ENCODE results near the gene SP5. TPM values are rescaled to one million over a fixed set of nuclear protein-coding genes. Genes with fewer than 3 reads are reported as not detected.
A peak's percentile ranks its signal among the peaks of the same experiment; 100 is the strongest.

The SP5 gene
- total RNA-seq, 1 experiment from 2014 or later = 0.98 TPM

DNA sequence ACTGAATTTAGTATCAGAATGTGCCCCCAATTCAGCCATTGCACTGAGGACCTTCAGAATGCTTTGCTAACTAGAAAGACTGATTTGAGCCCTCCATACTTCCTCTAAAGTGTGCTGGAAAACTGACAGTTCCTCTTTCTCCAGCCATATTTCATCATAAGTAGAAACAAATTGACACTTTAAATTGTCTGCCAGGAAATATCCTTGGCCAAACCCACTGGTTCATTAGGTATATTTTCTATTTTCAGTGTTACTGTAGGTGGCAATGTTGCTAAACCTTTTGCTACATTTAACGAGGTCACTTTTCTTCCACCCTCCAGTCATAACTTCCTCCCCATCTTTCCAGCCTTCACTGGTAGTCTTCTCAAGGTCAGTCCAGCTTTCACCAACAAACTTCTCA is 21.5 kb downstream of the SP5 start:
- ChIA-PET CTCF (no interaction called here), POLR2A (no interaction called here), RAD21 (ENCODE audit: low non-redundant PET in 1 of 2, low total read pairs in 2 of 2, uncharacterized antibody in 2 of 2, unreplicated experiment in 2 of 2) (interaction anchor here in 1 of 2 experiments (0.5 kb wide), 1 partner anchor 366 kb away, joined by 3 read pairs; no protein-coding TSS in a partner anchor)
- H3K79me2 ChIP-seq (ENCODE audit: insufficient read depth, low read length) = no peaks in the 10 kb centered on the region
- no TSS peak for BruUV-seq (replicated peaks)
- no peak overlapping the region for H3K4me2 ChIP-seq (ENCODE audit: low read length)
- no peaks in the 10 kb centered on the region for H4K20me1 ChIP-seq (ENCODE audit: insufficient read depth)
- H3K4me1 ChIP-seq (ENCODE audit: control insufficient read depth in 1 of 2, insufficient read depth in 2 of 2, low read length in 2 of 2) = peaks cover 8 to 18% of the 10 kb centered on the region in 2 experiments
- no peak for TF ChIP-seq ZBTB33 (IDR thresholded peaks at IDR 0.05; ENCODE audit: extremely low read depth, insufficient replicate concordance, low read length)
- peak; percentile 28; the same call in 1 of the 2 replicates for TF ChIP-seq RAD21 (IDR thresholded peaks at IDR 0.05; ENCODE audit: low read depth)
- no peak overlapping the region for H2AFZ ChIP-seq (ENCODE audit: low read depth, low read length, poor library complexity, severe bottlenecking)
- no peaks in the 10 kb centered on the region for H3K9me2 ChIP-seq (ENCODE audit: insufficient read depth)
- no peak overlapping the region for H3K9ac ChIP-seq (ENCODE audit: low read length)
- no peaks in the 10 kb centered on the region for H3K9me3 ChIP-seq (ENCODE audit: control insufficient read depth in 1 of 2, insufficient read depth in 1 of 2, low read depth in 1 of 2, low read length in 2 of 2)
- no peak overlapping the region for H3K27ac ChIP-seq (ENCODE audit: low read depth, low read length)
- H3K4me3 ChIP-seq (replicated peaks in 1 of 2; ENCODE audit: low read depth in 1 of 2, low read length in 2 of 2) = no peak overlapping the region
- H3K27me3 ChIP-seq (ENCODE audit: insufficient read depth, low read length) = no peaks in the 10 kb centered on the region
- H3K36me3 ChIP-seq (ENCODE audit: control insufficient read depth in 1 of 2, insufficient read depth in 2 of 2, low read length in 2 of 2) = no peaks in the 10 kb centered on the region
- DNase-seq (ENCODE audit: low read depth, low spot score) = no peak
- intact Hi-C loops (cut with micrococcal nuclease) = no loop called here
- ATAC-seq = no peak

GRCh38 chr2:170737406-170737805 is 22.3 kb downstream of the SP5 start:
- ChIA-PET CTCF (no interaction called here), POLR2A (no interaction called here), RAD21 (ENCODE audit: low non-redundant PET in 1 of 2, low total read pairs in 2 of 2, uncharacterized antibody in 2 of 2, unreplicated experiment in 2 of 2) (no interaction called here)
- Histone ChIP-seq H3K4me3 (replicated peaks in 1 of 2; ENCODE audit: low read depth in 1 of 2, low read length in 2 of 2) (no peak overlapping the region), H2AFZ (ENCODE audit: low read depth, low read length, poor library complexity, severe bottlenecking) (no peak overlapping the region), H3K36me3 (ENCODE audit: control insufficient read depth in 1 of 2, insufficient read depth in 2 of 2, low read length in 2 of 2) (no peaks in the 10 kb centered on the region), H3K9me2 (ENCODE audit: insufficient read depth) (no peaks in the 10 kb centered on the region), H3K27ac (ENCODE audit: low read depth, low read length) (no peak overlapping the region), H3K79me2 (ENCODE audit: insufficient read depth, low read length) (no peaks in the 10 kb centered on the region), H4K20me1 (ENCODE audit: insufficient read depth) (no peaks in the 10 kb centered on the region), H3K4me2 (ENCODE audit: low read length) (no peak overlapping the region), H3K9me3 (ENCODE audit: control insufficient read depth in 1 of 2, insufficient read depth in 1 of 2, low read depth in 1 of 2, low read length in 2 of 2) (no peaks in the 10 kb centered on the region), H3K4me1 (ENCODE audit: control insufficient read depth in 1 of 2, insufficient read depth in 2 of 2, low read length in 2 of 2) (peaks cover 8 to 18% of the 10 kb centered on the region in 2 experiments), H3K9ac (ENCODE audit: low read length) (no peak overlapping the region), H3K27me3 (ENCODE audit: insufficient read depth, low read length) (no peaks in the 10 kb centered on the region)
- TF ChIP-seq POLR2AphosphoS5 (IDR thresholded peaks at IDR 0.05; ENCODE audit: low read depth, low read length) (no peak), EZH2phosphoT487 (IDR thresholded peaks at IDR 0.05; ENCODE audit: borderline replicate concordance) (no peak), CBX3 (IDR thresholded peaks at IDR 0.05; ENCODE audit: low read depth) (no peak), ZNF274 (IDR thresholded peaks at IDR 0.05; ENCODE audit: low read depth, low read length) (no peak), EZH2 (IDR thresholded peaks at IDR 0.05) (no peak), YY1 (IDR thresholded peaks at IDR 0.05; ENCODE audit: extremely low read depth, insufficient replicate concordance, low read depth, low read length) (no peak), POLR2A (IDR thresholded peaks at IDR 0.05; ENCODE audit: borderline replicate concordance, extremely low read depth, insufficient read depth, insufficient read length) (no peak)
- ATAC-seq (no peak), DNase-seq (ENCODE audit: low read depth, low spot score) (no peak)
- BruUV-seq (replicated peaks) = no TSS peak
- intact Hi-C loops (cut with micrococcal nuclease) = no loop called here
